IMR-90 (cell line): ENCODE data around the gene KLHL6. TPM values are rescaled to one million over a fixed set of nuclear protein-coding genes. Genes with fewer than 3 reads are reported as not detected.

Experiments
- ATAC-seq: fragments of 200-7000 bp; cut with Tn5 transposase; 2 replicates; pipeline ENCODE4 v1.9.1; 2020; ENCODE audit warnings: low read depth, mild to moderate bottlenecking, moderate library complexity
- BruUV-seq: library from RNA; stranded (reverse); fragments of 400-500 nt; replicated peaks from 2 replicates; lab custom pipeline; 2021; lab: Mats Ljungman, UMichigan
- CTCF ChIA-PET: fragments of 300-600 bp; formaldehyde crosslinking; extraction: SDS; loops from one replicate; lab custom pipeline; 2021; ENCODE audit warnings: antibody characterized with exemption; lab: Yijun Ruan, JAX
- POLR2A ChIA-PET: fragments of 300-600 bp; sonication (Branson Sonifier 250); formaldehyde crosslinking; loops from one replicate; lab custom pipeline; 2022; ENCODE audit warnings: antibody characterized with exemption; ENCODE audit not compliant: unreplicated experiment; lab: Charles Lee
- DNase-seq: peaks from one replicate; pipeline ENCODE4 v3.0.0; 2013
- H2AFZ ChIP-seq: replicated peaks from 2 replicates; pipeline ENCODE3; 2013; ENCODE audit warnings: low read length, mild to moderate bottlenecking; ENCODE audit not compliant: poor library complexity
- H2AK5ac ChIP-seq: 2 replicates; pipeline ENCODE4 v1.6.1; 2013; ENCODE audit warnings: low read depth, low read length, inconsistent platforms
- H2AK9ac ChIP-seq: replicated peaks from 2 replicates; pipeline ENCODE3; 2013; ENCODE audit warnings: mild to moderate bottlenecking, low read depth, low read length, moderate library complexity; ENCODE audit not compliant: poor library complexity
- H2BK120ac ChIP-seq: 2 replicates; pipeline ENCODE4 v1.6.1; 2013; ENCODE audit warnings: low read depth, low read length, inconsistent platforms
- H2BK15ac ChIP-seq: 3 replicates; pipeline ENCODE4 v1.6.1; 2013; ENCODE audit warnings: low read depth, low read length, inconsistent platforms
- H2BK20ac ChIP-seq: 2 replicates; pipeline ENCODE4 v1.6.1; 2013; ENCODE audit warnings: low read depth, mild to moderate bottlenecking, inconsistent platforms, low read length, moderate library complexity
- H2BK5ac ChIP-seq: 2 replicates; pipeline ENCODE4 v1.6.1; 2013; ENCODE audit warnings: mild to moderate bottlenecking, low read depth, low read length, inconsistent platforms; ENCODE audit not compliant: poor library complexity, severe bottlenecking
- H3K14ac ChIP-seq: replicated peaks from 2 replicates; pipeline ENCODE4 v1.6.1; 2013; ENCODE audit warnings: low read depth, low read length, inconsistent platforms
- H3K18ac ChIP-seq: 2 replicates; pipeline ENCODE4 v1.6.1; 2013; ENCODE audit warnings: low read depth, low read length, control low read depth
- H3K23ac ChIP-seq: 2 replicates; pipeline ENCODE4 v1.6.1; 2013; ENCODE audit warnings: low read depth, low read length, inconsistent platforms
- H3K27ac ChIP-seq: 2 replicates; pipeline ENCODE4 v1.5.1; 2013; ENCODE audit warnings: mild to moderate bottlenecking, control low read depth, low read length; ENCODE audit not compliant: insufficient read depth
- H3K27me3 ChIP-seq: 2 replicates; pipeline ENCODE4 v1.6.1; 2013; ENCODE audit warnings: low read length; ENCODE audit not compliant: control insufficient read depth, insufficient read depth
- H3K36me3 ChIP-seq: 2 replicates; pipeline ENCODE4 v1.6.1; 2013; ENCODE audit warnings: low read length, mixed read lengths; ENCODE audit not compliant: control insufficient read depth, insufficient read depth
- H3K4ac ChIP-seq: 2 replicates; pipeline ENCODE4 v1.6.1; 2013; ENCODE audit warnings: low read depth, low read length, inconsistent platforms
- H3K4me1 ChIP-seq: 2 replicates; pipeline ENCODE4 v1.6.1; 2013; ENCODE audit warnings: low read length, mixed read lengths; ENCODE audit not compliant: control insufficient read depth, insufficient read depth
- H3K4me2 ChIP-seq: 2 replicates; pipeline ENCODE4 v1.6.1; 2013; ENCODE audit warnings: low read depth, mild to moderate bottlenecking, control low read depth, low read length, moderate library complexity
- H3K4me3 ChIP-seq: 2 replicates; pipeline ENCODE4 v1.5.1; 2013; ENCODE audit warnings: low read depth, mild to moderate bottlenecking, control low read depth, low read length, moderate library complexity; ENCODE audit not compliant: insufficient read depth
- H3K56ac ChIP-seq: 2 replicates; pipeline ENCODE4 v1.6.1; 2013; ENCODE audit warnings: low read length, inconsistent platforms; ENCODE audit not compliant: insufficient read depth; ENCODE audit errors: extremely low read depth
- H3K79me1 ChIP-seq, 2 experiments: 2 replicates each; pipeline ENCODE4 v1.6.1; 2013; ENCODE audit warnings: low read length in 2 of 2, inconsistent platforms in 1 of 2, low read depth in 1 of 2
- H3K9ac ChIP-seq: 2 replicates; pipeline ENCODE4 v1.6.1; 2013; ENCODE audit warnings: low read depth, low read length, control low read depth
- H3K9me1 ChIP-seq: 2 replicates; pipeline ENCODE4 v1.6.1; 2013; ENCODE audit warnings: low read length, inconsistent platforms; ENCODE audit not compliant: insufficient read depth
- H3K9me3 ChIP-seq: 2 replicates; pipeline ENCODE4 v1.6.1; 2013; ENCODE audit warnings: low read length; ENCODE audit not compliant: control insufficient read depth, insufficient read depth
- H4K20me1 ChIP-seq: 2 replicates; pipeline ENCODE4 v1.6.1; 2013; ENCODE audit warnings: low read length, inconsistent platforms; ENCODE audit not compliant: insufficient read depth
- H4K5ac ChIP-seq: 2 replicates; pipeline ENCODE4 v1.6.1; 2013; ENCODE audit warnings: mild to moderate bottlenecking, low read depth, low read length, control low read depth
- H4K8ac ChIP-seq, 2 experiments: 2 replicates each; pipeline ENCODE4 v1.6.1; 2013; ENCODE audit warnings: low read depth in 2 of 2, low read length in 2 of 2, control low read depth in 1 of 2, inconsistent platforms in 1 of 2
- H4K91ac ChIP-seq: 2 replicates; pipeline ENCODE4 v1.6.1; 2013; ENCODE audit warnings: low read depth, low read length, inconsistent platforms; ENCODE audit not compliant: insufficient read depth
- MAFK ChIP-seq: IDR thresholded peaks from 2 replicates; pipeline ENCODE4 v1.6.1; 2012; ENCODE audit warnings: low read depth, low read length, improper control_type of control experiment
- NFE2L2 ChIP-seq: fragments of 150-350 bp; IDR thresholded peaks from 2 replicates; pipeline ENCODE4 v1.6.1; 2016; ENCODE audit warnings: low read depth, mild to moderate bottlenecking, low read length
- RFX5 ChIP-seq: IDR thresholded peaks from 2 replicates; pipeline ENCODE4 v1.8.0; 2012; ENCODE audit warnings: low read depth, mild to moderate bottlenecking, low read length, moderate library complexity
- SMC3 ChIP-seq: fragments of 150-350 bp; IDR thresholded peaks from 2 replicates; pipeline ENCODE4 v1.6.1; 2016; ENCODE audit warnings: low read depth, mild to moderate bottlenecking, antibody characterized with exemption, low read length, moderate library complexity
- WGBS, 2 experiments: methylation state at CpG; one replicate each; pipeline versions ENCODE4 v1.1.5 to v1.1.7; 2013; ENCODE audit warnings: missing lambda C conversion rate in 2 of 2; ENCODE audit not compliant: insufficient read length in 1 of 2; ENCODE audit errors: extremely low coverage in 2 of 2; 5-methylcytosine and 5-hydroxymethylcytosine counted together
- dilution Hi-C: fragments of 300-500 bp; cut with HindIII; formaldehyde crosslinking; loops from one replicate; pipeline ENCODE4 v1.14.3; 2018; ENCODE audit warnings: low sequenced_read_pairs; ENCODE audit not compliant: unreplicated experiment
- in situ Hi-C: fragments of 300-500 bp; cut with MboI; formaldehyde crosslinking; loops from 3 replicates; pipeline ENCODE4 v1.14.3; 2019; ENCODE audit warnings: low sequenced_read_pairs, inconsistent platforms, mixed read lengths
- intact Hi-C: fragments of 100-400 bp; cut with micrococcal nuclease; formaldehyde crosslinking; loops from 2 replicates; pipeline ENCODE4 v1.10.0; 2022
- polyA plus RNA-seq, 3 experiments: library from polyadenylated mRNA; depleted of rRNA; stranded (reverse); fragments of >200 nt; gene quantifications; 2 replicates each; pipeline ENCODE4 v1.2.3, GENCODE V29; 2012; ENCODE audit warnings: low replicate concordance in 1 of 3
- total RNA-seq: library from RNA; depleted of rRNA; stranded (reverse); fragments of >200 nt; gene quantifications from 2 replicates; pipeline ENCODE4 v1.2.3, GENCODE V29; 2012

KLHL6 gene
- total and polyA plus RNA-seq, 2 of the 4 experiments (the other 2 are of a cell fraction), result not detected

GRCh38 chr3:183587336-183587735 lies 31.8 kb upstream of the KLHL6 start:
- Histone ChIP-seq H3K4ac (no peak overlapping the region), H3K4me1 (peaks cover 8% of the 10 kb centered on the region; the same call in 1 of the 2 replicates), H3K27me3 (peaks cover 8% of the 10 kb centered on the region), H2BK5ac (no peak overlapping the region), H3K18ac (no peak overlapping the region), H3K23ac (no peak overlapping the region), H2AK5ac (no peak overlapping the region), H3K14ac (no peak overlapping the region), H3K79me1 (no peaks in the 10 kb centered on the region), H4K5ac (no peak overlapping the region), H3K9me1 (0 out of 2 replicates have a peak, but pooled peaks cover 3% of the 10 kb centered on the region), H3K27ac (no peak overlapping the region), H4K8ac (no peak overlapping the region), H2BK120ac (no peak overlapping the region), H2AK9ac (no peak overlapping the region), H2BK15ac (no peak overlapping the region), H2AFZ (no peak overlapping the region), H4K20me1 (no peaks in the 10 kb centered on the region), H3K4me2 (no peak overlapping the region), H2BK20ac (no peak overlapping the region), H3K4me3 (no peak overlapping the region), H3K36me3 (no peaks in the 10 kb centered on the region), H4K91ac (no peak overlapping the region), H3K9ac (no peak overlapping the region), H3K9me3 (no peaks in the 10 kb centered on the region), H3K56ac (no peak overlapping the region)
- ChIA-PET CTCF (interaction anchor here (0.6 kb wide), 1 partner anchor 36 kb away, joined by 3 read pairs; no protein-coding TSS in a partner anchor), POLR2A (no interaction called here)
- no peak for DNase-seq
- in situ Hi-C loops (no loop called here), dilution Hi-C loops (no loop called here), intact Hi-C loops (no loop called here)
- ATAC-seq, result no peak
- no CpG with 5 or more reads among the region's 2 CpGs for WGBS, 2 experiments
- TF ChIP-seq MAFK (no peak), NFE2L2 (no peak), RFX5 (no peak), SMC3 (no peak)
- no TSS peak for BruUV-seq
